Muscle of back (tissue), 11 donors: ENCODE results near the gene AMOTL1. TPM values are rescaled to one million over a fixed set of nuclear protein-coding genes. Genes with fewer than 3 reads are reported as not detected.

Experiments
- DNase-seq, 3 donors: peaks; one replicate each; pipeline versions ENCODE4 v3.0.0 to v3.0.0-alpha.2; 2013
- polyA plus RNA-seq, 10 donors: library from polyadenylated mRNA; unstranded; fragments of 120-200 nt; gene quantifications; one replicate each; pipeline ENCODE4 v1.2.1, GENCODE V29; 2013; ENCODE audit not compliant: insufficient read length in 10 of 10

Gene AMOTL1
- polyA plus RNA-seq, 10 donors, result 46.3 to 70.2 (median 57.4) TPM

- no peak for DNase-seq
These were observed 154.3 kb downstream of the AMOTL1 start for GRCh38 chr11:94922321-94923003.

- DNase-seq, result no peak
These were observed 154.8 kb downstream of the AMOTL1 start for GRCh38 chr11:94923004-94923334.

GRCh38 chr11:94924171-94924572 is 156.0 kb downstream of the AMOTL1 start:
- DNase-seq, result peak in 2 of 3 donors; percentile 21 to 30

- DNase-seq, result no peak
These were observed 156.5 kb downstream of the AMOTL1 start for GRCh38 chr11:94924612-94925011.

GRCh38 chr11:94925422-94926270 is 157.5 kb downstream of the AMOTL1 start:
- DNase-seq, result no peak

GRCh38 chr11:94926271-94926625 is 158.1 kb downstream of the AMOTL1 start:
- DNase-seq, result peak in 1 of 3 donors; percentile 45

Other genes with a start within 250 kb of the AMOTL1 start
- gene FUT4, start 224.4 kb upstream of the AMOTL1 start, polyA plus RNA-seq, result 1 to 10 TPM; 5.6 to 7.4 (median 6.3) TPM
- 1 to 10 TPM; 3.1 to 6.8 (median 4.6) TPM for gene PIWIL4, start 201.0 kb upstream of the AMOTL1 start, polyA plus RNA-seq
- gene CWC15, start 205.2 kb downstream of the AMOTL1 start, polyA plus RNA-seq, result 10 to 100 TPM; 71.8 to 91.7 (median 81.1) TPM
- gene KDM4D, start 205.4 kb downstream of the AMOTL1 start, polyA plus RNA-seq, result 1 to 10 TPM in 8 of 10 donors, under 1 TPM in 2; 0.88 to 1.5 (median 1.2) TPM